ENCODE data around the gene BSDC1.

- no peak for TF ChIP-seq ZFX (IDR thresholded peaks at IDR 0.05)
- no peak for TF ChIP-seq CTCF (conservative IDR thresholded peaks at IDR 0.05)
Observed at GRCh38 chr1:32333251-32333963, 60.8 kb downstream of the BSDC1 start.
